ENCODE measurements around the gene CDH13. TPM values are rescaled to one million over a fixed set of nuclear protein-coding genes. Genes with fewer than 3 reads are reported as not detected.

Gene CDH13
- total and polyA plus RNA-seq, 10 of the 15 experiments (the other 5 are each of a cell fraction or from before 2014, with no cell fraction given), result under 0.01 to 0.05 TPM; not detected in 8

- Histone ChIP-seq H4K20me1 (ENCODE audit: control insufficient read depth, insufficient read depth) (no peaks in the 10 kb centered on the region), H3K9ac (ENCODE audit: control insufficient read depth, insufficient read depth, low read length) (no peak overlapping the region), H3K79me2 (ENCODE audit: control insufficient read depth, insufficient read depth, low read length) (no peaks in the 10 kb centered on the region), H3K27me3 (replicated peaks in 1 of 2; ENCODE audit: control insufficient read depth in 2 of 2, insufficient read depth in 2 of 2, low read length in 1 of 2) (no peaks in the 10 kb centered on the region), H3K4me1 (ENCODE audit: control insufficient read depth, insufficient read depth, low read length) (no peaks in the 10 kb centered on the region), H3K4me2 (ENCODE audit: control insufficient read depth, insufficient read depth) (no peak overlapping the region), H2AFZ (ENCODE audit: control insufficient read depth, low read depth, low read length) (no peak overlapping the region), H3K36me3 (ENCODE audit: control insufficient read depth in 2 of 2, insufficient read depth in 2 of 2, low read length in 1 of 2) (no peaks in the 10 kb centered on the region), H3K9me3 (replicated peaks; ENCODE audit: control insufficient read depth, insufficient read depth, low read length) (no peaks in the 10 kb centered on the region), H3K4me3 (no peak overlapping the region), H3K27ac (ENCODE audit: control insufficient read depth, insufficient read depth) (no peak overlapping the region)
- ChIA-PET SMC1A (ENCODE audit: uncharacterized antibody, unreplicated experiment) (no interaction called here), POLR2A (no interaction called here), RAD21 (ENCODE audit: unreplicated experiment) (no interaction called here), CTCF (no interaction called here)
- 44% methylated on average over 9 of the region's 9 CpGs for WGBS (ENCODE audit: insufficient coverage, insufficient replicate concordance, low lambda C conversion rate, missing lambda C conversion rate)
- DNase-seq (ENCODE audit: low read depth, low spot score) (no peak), ATAC-seq (no peak), FAIRE-seq (no peak)
- no TSS peak for BruUV-seq (replicated peaks)
- intact Hi-C loops (cut with micrococcal nuclease; ENCODE audit: unreplicated experiment) (no loop called here), in situ Hi-C loops (cut with MboI) (loop anchor here (10.0 kb wide), 1 partner anchor 64 kb away; no protein-coding TSS in a partner anchor)
- TF ChIP-seq PAX8 (IDR thresholded peaks at IDR 0.05) (no peak), NFYB (IDR thresholded peaks at IDR 0.05; ENCODE audit: insufficient read depth, low read depth, low read length) (no peak), IKZF1 (conservative IDR thresholded peaks at IDR 0.05) (no peak), SUPT20H (IDR thresholded peaks at IDR 0.05; ENCODE audit: borderline replicate concordance, control insufficient read depth, low read depth, low read length) (no peak), ZNF24 (IDR thresholded peaks at IDR 0.05) (no peak), ASH2L (IDR thresholded peaks at IDR 0.05; ENCODE audit: borderline replicate concordance, low read depth) (no peak), NR2F1 (conservative IDR thresholded peaks at IDR 0.05) (no peak), ZNF274 (IDR thresholded peaks at IDR 0.05; ENCODE audit: insufficient read depth, insufficient read length) (no peak), SPI1 (IDR thresholded peaks at IDR 0.05; ENCODE audit: borderline replicate concordance, insufficient read depth, low read depth, low read length) (no peak), MTA3 (IDR thresholded peaks at IDR 0.05; ENCODE audit: borderline replicate concordance, low read length) (no peak), BCLAF1 (IDR thresholded peaks at IDR 0.05) (no peak), CBX3 (IDR thresholded peaks at IDR 0.05; ENCODE audit: borderline replicate concordance, low read depth) (no peak), IRF4 (IDR thresholded peaks at IDR 0.05; ENCODE audit: low read depth, low read length) (no peak), RAD21 (IDR thresholded peaks at IDR 0.05; ENCODE audit: insufficient read depth, low read depth, low read length) (no peak)
- TF ChIP-seq, protein P1, sequence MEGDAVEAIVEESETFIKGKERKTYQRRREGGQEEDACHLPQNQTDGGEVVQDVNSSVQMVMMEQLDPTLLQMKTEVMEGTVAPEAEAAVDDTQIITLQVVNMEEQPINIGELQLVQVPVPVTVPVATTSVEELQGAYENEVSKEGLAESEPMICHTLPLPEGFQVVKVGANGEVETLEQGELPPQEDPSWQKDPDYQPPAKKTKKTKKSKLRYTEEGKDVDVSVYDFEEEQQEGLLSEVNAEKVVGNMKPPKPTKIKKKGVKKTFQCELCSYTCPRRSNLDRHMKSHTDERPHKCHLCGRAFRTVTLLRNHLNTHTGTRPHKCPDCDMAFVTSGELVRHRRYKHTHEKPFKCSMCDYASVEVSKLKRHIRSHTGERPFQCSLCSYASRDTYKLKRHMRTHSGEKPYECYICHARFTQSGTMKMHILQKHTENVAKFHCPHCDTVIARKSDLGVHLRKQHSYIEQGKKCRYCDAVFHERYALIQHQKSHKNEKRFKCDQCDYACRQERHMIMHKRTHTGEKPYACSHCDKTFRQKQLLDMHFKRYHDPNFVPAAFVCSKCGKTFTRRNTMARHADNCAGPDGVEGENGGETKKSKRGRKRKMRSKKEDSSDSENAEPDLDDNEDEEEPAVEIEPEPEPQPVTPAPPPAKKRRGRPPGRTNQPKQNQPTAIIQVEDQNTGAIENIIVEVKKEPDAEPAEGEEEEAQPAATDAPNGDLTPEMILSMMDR (IDR thresholded peaks at IDR 0.05 in 2 of 3, conservative IDR thresholded peaks at IDR 0.05 in 1 of 3; ENCODE audit: control insufficient read depth in 2 of 3, extremely low read depth in 1 of 3, insufficient read depth in 1 of 3, low read depth in 3 of 3, low read length in 3 of 3), result no peak
Measured at GRCh38 chr16:83279251-83279650, 652.5 kb downstream of the CDH13 start.
